ENCODE measurements around the gene KCNQ2. TPM values are rescaled to one million over a fixed set of nuclear protein-coding genes. Genes with fewer than 3 reads are reported as not detected.

Gene KCNQ2
- total RNA-seq, 1 experiment from 2014 or later = not detected

GRCh38 chr20:63351811-63352591 is 120.5 kb downstream of the KCNQ2 start:
- H3K4me1 Mint-ChIP-seq (ENCODE audit: insufficient read depth, unreplicated experiment) = no peaks in the 10 kb centered on the region
- ChIA-PET CTCF (interaction anchor here (0.5 to 0.9 kb wide), 4 partner anchors 14 to 168 kb away, joined by 3 read pairs; partner anchors contain the start of gene PPDPF), POLR2A (no interaction called here)
- BruUV-seq (replicated peaks) = no TSS peak
- TF ChIP-seq, protein P1, sequence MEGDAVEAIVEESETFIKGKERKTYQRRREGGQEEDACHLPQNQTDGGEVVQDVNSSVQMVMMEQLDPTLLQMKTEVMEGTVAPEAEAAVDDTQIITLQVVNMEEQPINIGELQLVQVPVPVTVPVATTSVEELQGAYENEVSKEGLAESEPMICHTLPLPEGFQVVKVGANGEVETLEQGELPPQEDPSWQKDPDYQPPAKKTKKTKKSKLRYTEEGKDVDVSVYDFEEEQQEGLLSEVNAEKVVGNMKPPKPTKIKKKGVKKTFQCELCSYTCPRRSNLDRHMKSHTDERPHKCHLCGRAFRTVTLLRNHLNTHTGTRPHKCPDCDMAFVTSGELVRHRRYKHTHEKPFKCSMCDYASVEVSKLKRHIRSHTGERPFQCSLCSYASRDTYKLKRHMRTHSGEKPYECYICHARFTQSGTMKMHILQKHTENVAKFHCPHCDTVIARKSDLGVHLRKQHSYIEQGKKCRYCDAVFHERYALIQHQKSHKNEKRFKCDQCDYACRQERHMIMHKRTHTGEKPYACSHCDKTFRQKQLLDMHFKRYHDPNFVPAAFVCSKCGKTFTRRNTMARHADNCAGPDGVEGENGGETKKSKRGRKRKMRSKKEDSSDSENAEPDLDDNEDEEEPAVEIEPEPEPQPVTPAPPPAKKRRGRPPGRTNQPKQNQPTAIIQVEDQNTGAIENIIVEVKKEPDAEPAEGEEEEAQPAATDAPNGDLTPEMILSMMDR (IDR thresholded peaks at IDR 0.05; ENCODE audit: unreplicated experiment) = no peak
- no peak overlapping the region for H3K27ac Mint-ChIP-seq (ENCODE audit: low read depth, unreplicated experiment)
- intact Hi-C loops (cut with micrococcal nuclease) = no loop called here
- H3K9me3 Mint-ChIP-seq (ENCODE audit: unreplicated experiment) = peaks cover 8% of the 10 kb centered on the region
- H3K4me3 Mint-ChIP-seq (ENCODE audit: unreplicated experiment) = no peak overlapping the region
- no peaks in the 10 kb centered on the region for H3K36me3 Mint-ChIP-seq (ENCODE audit: insufficient read depth, unreplicated experiment)
- no peaks in the 10 kb centered on the region for H3K27me3 Mint-ChIP-seq (ENCODE audit: insufficient read depth, unreplicated experiment)
- no peak for DNase-seq (ENCODE audit: unreplicated experiment)

GRCh38 chr20:63351326-63351700 is 121.1 kb downstream of the KCNQ2 start:
- TF ChIP-seq, protein P1 (IDR thresholded peaks at IDR 0.05; ENCODE audit: unreplicated experiment) = no peak
- H3K36me3 Mint-ChIP-seq (ENCODE audit: insufficient read depth, unreplicated experiment) = no peaks in the 10 kb centered on the region
- H3K27ac Mint-ChIP-seq (ENCODE audit: low read depth, unreplicated experiment) = no peak overlapping the region
- CTCF ChIA-PET = interaction anchor here (0.6 to 0.9 kb wide), 2 partner anchors 13 to 42 kb away, joined by 3 to 6 read pairs; no protein-coding TSS in a partner anchor
- H3K4me3 Mint-ChIP-seq (ENCODE audit: unreplicated experiment) = no peak overlapping the region
- H3K9me3 Mint-ChIP-seq (ENCODE audit: unreplicated experiment) = peaks cover 8% of the 10 kb centered on the region
- DNase-seq (ENCODE audit: unreplicated experiment) = no peak
- no TSS peak for BruUV-seq (replicated peaks)
- H3K27me3 Mint-ChIP-seq (ENCODE audit: insufficient read depth, unreplicated experiment) = no peaks in the 10 kb centered on the region
- POLR2A ChIA-PET = no interaction called here
- H3K4me1 Mint-ChIP-seq (ENCODE audit: insufficient read depth, unreplicated experiment) = no peaks in the 10 kb centered on the region
- intact Hi-C loops (cut with micrococcal nuclease) = no loop called here

- TF ChIP-seq, protein P1 (IDR thresholded peaks at IDR 0.05; ENCODE audit: unreplicated experiment) = no peak
- Mint-ChIP-seq H3K4me1 (ENCODE audit: insufficient read depth, unreplicated experiment) (no peaks in the 10 kb centered on the region), H3K4me3 (ENCODE audit: unreplicated experiment) (no peak overlapping the region), H3K27me3 (ENCODE audit: insufficient read depth, unreplicated experiment) (no peaks in the 10 kb centered on the region), H3K36me3 (ENCODE audit: insufficient read depth, unreplicated experiment) (no peaks in the 10 kb centered on the region), H3K27ac (ENCODE audit: low read depth, unreplicated experiment) (no peak overlapping the region), H3K9me3 (ENCODE audit: unreplicated experiment) (peaks cover 8% of the 10 kb centered on the region)
- ChIA-PET POLR2A (no interaction called here), CTCF (interaction anchor here (0.6 kb wide), 1 partner anchor 42 kb away, joined by 6 read pairs; no protein-coding TSS in a partner anchor)
- DNase-seq (ENCODE audit: unreplicated experiment) = no peak
- BruUV-seq (replicated peaks) = no TSS peak
- intact Hi-C loops (cut with micrococcal nuclease) = no loop called here
Measured at GRCh38 chr20:63350597-63351325, 121.7 kb downstream of the KCNQ2 start.

Other genes with a start within 250 kb of the KCNQ2 start
- not detected in 2 replicates for gene BIRC7, start 236.8 kb downstream of the KCNQ2 start, total RNA-seq (2022)
- not detected in 2 replicates for gene NKAIN4, start 218.2 kb downstream of the KCNQ2 start, total RNA-seq (2022)
- gene ARFGAP1, start 199.8 kb downstream of the KCNQ2 start, total RNA-seq (2022) = 93.6 and 97.2 TPM in 2 replicates
- gene COL20A1, start 179.5 kb downstream of the KCNQ2 start, total RNA-seq (2022) = 0.07 and 0.14 TPM in 2 replicates
- not detected in 2 replicates for gene CHRNA4, start 111.3 kb downstream of the KCNQ2 start, total RNA-seq (2022)
- 3.3 and 9.9 TPM in 2 replicates for gene EEF1A2, start 26.4 kb upstream of the KCNQ2 start, total RNA-seq (2022)
- 315 and 355 TPM in 2 replicates for gene PPDPF, start 48.1 kb upstream of the KCNQ2 start, total RNA-seq (2022)
- 3.8 and 4.4 TPM in 2 replicates for gene PTK6, start 64.7 kb upstream of the KCNQ2 start, total RNA-seq (2022)
- gene SRMS, start 75.1 kb upstream of the KCNQ2 start, total RNA-seq (2022) = 0.81 and 1.4 TPM in 2 replicates
- gene FNDC11, start 81.5 kb upstream of the KCNQ2 start, total RNA-seq (2022) = 2.4 and 3.9 TPM in 2 replicates
- 18.1 and 24.7 TPM in 2 replicates for gene HELZ2, start 101.6 kb upstream of the KCNQ2 start, total RNA-seq (2022)
- gene GMEB2, start 154.4 kb upstream of the KCNQ2 start, total RNA-seq (2022) = 14.9 and 19.6 TPM in 2 replicates
- 1.7 and 5.3 TPM in 2 replicates for gene STMN3, start 180.8 kb upstream of the KCNQ2 start, total RNA-seq (2022)
- 27.9 and 39.2 TPM in 2 replicates for gene RTEL1, start 185.7 kb upstream of the KCNQ2 start, total RNA-seq (2022)
- gene TNFRSF6B, start 224.0 kb upstream of the KCNQ2 start, total RNA-seq (2022) = 12.3 and 24.4 TPM in 2 replicates
- 60.1 and 65.4 TPM in 2 replicates for gene ARFRP1, start 235.3 kb upstream of the KCNQ2 start, total RNA-seq (2022)
- gene ZGPAT, start 235.4 kb upstream of the KCNQ2 start, total RNA-seq (2022) = 19.5 and 22.2 TPM in 2 replicates